K562 (cell line): ENCODE data around the gene SFI1. TPM values are rescaled to one million over a fixed set of nuclear protein-coding genes. Genes with fewer than 3 reads are reported as not detected.

Source experiments
- ADNP ChIP-seq: fragments of 200-800 bp; sonication (Bioruptor generic); IDR thresholded peaks from 2 replicates; pipeline ENCODE4 v1.6.1; 2016; ENCODE audit warnings: missing genetic modification characterization, missing compliant biosample characterization
- CREB1 ChIP-seq, 2 experiments: sonication (generic) in 1 of 2; formaldehyde crosslinking in 1 of 2; IDR thresholded peaks; 2 replicates each; pipeline versions ENCODE4 v1.6.1 to v1.8.0; 2012 to 2022; ENCODE audit warnings: inconsistent platforms in 1 of 2, mild to moderate bottlenecking in 1 of 2, missing genetic modification reagents in 1 of 2, moderate library complexity in 1 of 2
- DPF2 ChIP-seq: fragments of 450-650 bp; IDR thresholded peaks from 2 replicates; pipeline ENCODE4 v1.6.1; 2016
- GABPB2 ChIP-seq: fragments of 250-450 bp; sonication (Bioruptor Pico); conservative IDR thresholded peaks from 2 replicates; pipeline ENCODE4 v1.5.1; 2021; ENCODE audit warnings: mild to moderate bottlenecking
- HDAC6 ChIP-seq: IDR thresholded peaks from 2 replicates; pipeline ENCODE4 v1.6.1; 2012; ENCODE audit warnings: low read depth, mild to moderate bottlenecking, control low read depth, inconsistent platforms, low read length, moderate library complexity
- KHSRP ChIP-seq: fragments of 450-650 bp; IDR thresholded peaks from 2 replicates; pipeline ENCODE4 v1.6.1; 2017
- LCOR ChIP-seq: sonication (generic); formaldehyde crosslinking; IDR thresholded peaks from 2 replicates; pipeline ENCODE4 v1.8.0; 2022; ENCODE audit warnings: mild to moderate bottlenecking, missing genetic modification reagents
- MAZ ChIP-seq, 2 experiments: fragments of 450-650 bp in 1 of 2; sonication (generic) in 1 of 2; formaldehyde crosslinking; IDR thresholded peaks in 1 of 2; conservative IDR thresholded peaks in 1 of 2; 2 replicates each; pipeline versions ENCODE4 v1.4.0 to v1.5.0; 2020; ENCODE audit warnings: mild to moderate bottlenecking in 1 of 2, missing genetic modification reagents in 1 of 2
- PCBP1 ChIP-seq: fragments of 200-400 bp; formaldehyde crosslinking; IDR thresholded peaks from 2 replicates; pipeline ENCODE4 v1.6.1; 2018; ENCODE audit warnings: mild to moderate bottlenecking, low read depth, low read length; ENCODE audit not compliant: poor library complexity, severe bottlenecking
- PPARD ChIP-seq: fragments of 250-450 bp; sonication (Bioruptor Pico); IDR thresholded peaks from 2 replicates; pipeline ENCODE4 v1.8.0; 2022; ENCODE audit warnings: inconsistent platforms, mild to moderate bottlenecking, moderate library complexity
- SIN3A ChIP-seq, 2 experiments: fragments of 150-350 bp in 1 of 2; IDR thresholded peaks; 2 replicates each; pipeline ENCODE4 v1.6.1; 2011 to 2016; ENCODE audit warnings: borderline replicate concordance in 2 of 2, low read depth in 2 of 2, low read length in 2 of 2, mild to moderate bottlenecking in 2 of 2, moderate library complexity in 2 of 2; ENCODE audit not compliant: control insufficient read depth in 1 of 2
- SRSF3 ChIP-seq: fragments of 200-400 bp; formaldehyde crosslinking; IDR thresholded peaks from 2 replicates; pipeline ENCODE4 v1.6.1; 2016; ENCODE audit warnings: mild to moderate bottlenecking, low read length, moderate library complexity; ENCODE audit not compliant: insufficient read depth
- ZC3H11A ChIP-seq: IDR thresholded peaks from 2 replicates; pipeline ENCODE4 v1.6.1; 2012; ENCODE audit warnings: low read depth, low read length, improper control_type of control experiment
- ZNF347 ChIP-seq: fragments of 450-650 bp; formaldehyde crosslinking; IDR thresholded peaks from 2 replicates; pipeline ENCODE4 v1.4.0; 2020; ENCODE audit warnings: low read depth, mild to moderate bottlenecking, moderate library complexity
- polyA plus RNA-seq, 8 experiments: library from polyadenylated mRNA; depleted of rRNA in 4 of 8; stranded (reverse) in 5 of 8; unstranded in 3 of 8; fragments of >200 nt; fragmentation: Nextera tagmentation in 2 of 8; fragmentation: Illumina TruSeq in 1 of 8; extraction: Ambion mirVana in 2 of 8; extraction: Trizol in 1 of 8; gene quantifications; 2 replicates each; pipeline versions ENCODE4 v1.2.1 to v1.2.3, GENCODE V29; 2011 to 2014; ENCODE audit warnings: inconsistent platforms in 1 of 8, missing spikeins in 1 of 8
- total RNA-seq, 7 experiments: library from RNA; depleted of rRNA in 6 of 7; stranded (reverse); fragments of >200 nt in 6 of 7; fragmentation: Illumina TruSeq in 2 of 7; extraction: Trizol in 2 of 7; gene quantifications; 2 replicates each; pipeline versions ENCODE4 v1.2.1 to v1.2.3, GENCODE V29; 2011 to 2021; ENCODE audit warnings: low replicate concordance in 1 of 7
- TF ChIP-seq, protein P1 (sequence below): fragments of 250-450 bp; sonication (Bioruptor Pico); IDR thresholded peaks from 2 replicates; pipeline ENCODE4 v1.8.0; 2022; ENCODE audit warnings: moderate library complexity, mild to moderate bottlenecking, inconsistent platforms
- TF ChIP-seq, protein P2 (sequence below): fragments of 250-450 bp; sonication (Bioruptor Pico); IDR thresholded peaks from 2 replicates; pipeline ENCODE4 v1.5.0; 2020; ENCODE audit warnings: mild to moderate bottlenecking, borderline replicate concordance
- TF ChIP-seq, protein P3 (sequence below), 2 experiments: fragments of 450-650 bp; IDR thresholded peaks; 2 replicates each; pipeline ENCODE4 v1.6.1; 2018; ENCODE audit warnings: mild to moderate bottlenecking in 2 of 2, low read depth in 1 of 2; ENCODE audit not compliant: partially characterized antibody in 2 of 2

Gene SFI1
- total and polyA plus RNA-seq, 9 of the 15 experiments (the other 6 are each of a cell fraction or from before 2014, with no cell fraction given), result 3.0 to 25.6 (median 14.1) TPM

DNA sequence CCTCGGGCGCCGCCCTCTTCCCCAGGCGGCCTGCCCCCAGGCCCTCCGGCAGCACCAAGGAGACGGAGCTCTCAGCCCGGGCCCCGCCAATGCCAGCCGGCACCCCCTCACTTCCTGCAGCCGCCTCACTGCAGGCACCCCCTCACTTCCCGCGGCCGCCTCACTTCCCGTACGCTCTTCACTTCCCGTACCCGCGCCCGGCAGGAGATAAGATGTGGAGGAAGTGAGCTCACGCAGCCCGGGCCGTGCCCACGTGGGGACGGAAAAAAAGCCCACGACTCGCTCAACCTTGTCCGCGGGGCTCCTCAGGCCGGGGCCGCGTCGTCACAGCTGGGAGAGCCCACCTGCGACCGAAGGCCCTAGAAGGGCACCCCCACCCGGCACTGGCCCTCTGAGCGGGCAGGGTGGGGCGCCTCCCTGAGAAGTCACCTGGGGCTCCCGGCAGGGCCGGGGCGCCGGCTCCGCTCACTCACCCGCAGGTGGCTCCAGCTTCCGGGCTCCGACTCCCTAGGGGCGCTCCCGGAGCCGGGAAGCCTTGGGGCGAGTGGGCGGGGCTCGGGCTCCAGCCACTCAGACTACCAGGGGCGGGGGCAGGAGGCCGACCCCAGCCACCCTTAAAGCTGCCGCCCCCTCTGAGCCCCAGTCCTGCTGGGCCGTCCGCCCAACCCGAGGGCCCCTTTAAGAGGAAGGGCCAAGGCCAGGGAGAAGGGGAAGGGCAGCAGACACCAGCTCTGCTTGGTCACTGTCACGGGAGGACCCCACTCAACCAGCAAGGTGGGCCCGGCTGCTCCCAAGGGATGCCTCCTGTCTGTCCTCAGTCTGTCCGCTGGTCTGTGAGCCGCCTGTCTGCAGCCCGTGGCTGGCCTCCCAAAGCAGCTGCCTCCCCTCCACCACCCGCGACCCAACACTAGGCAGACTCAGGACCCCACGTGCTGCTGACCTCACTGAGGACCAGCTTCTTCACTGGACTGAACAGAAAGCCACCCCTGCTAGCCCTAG is 134.3 kb downstream of the SFI1 start (continued):
- no peak for TF ChIP-seq SRSF3
- TF ChIP-seq, protein P1, sequence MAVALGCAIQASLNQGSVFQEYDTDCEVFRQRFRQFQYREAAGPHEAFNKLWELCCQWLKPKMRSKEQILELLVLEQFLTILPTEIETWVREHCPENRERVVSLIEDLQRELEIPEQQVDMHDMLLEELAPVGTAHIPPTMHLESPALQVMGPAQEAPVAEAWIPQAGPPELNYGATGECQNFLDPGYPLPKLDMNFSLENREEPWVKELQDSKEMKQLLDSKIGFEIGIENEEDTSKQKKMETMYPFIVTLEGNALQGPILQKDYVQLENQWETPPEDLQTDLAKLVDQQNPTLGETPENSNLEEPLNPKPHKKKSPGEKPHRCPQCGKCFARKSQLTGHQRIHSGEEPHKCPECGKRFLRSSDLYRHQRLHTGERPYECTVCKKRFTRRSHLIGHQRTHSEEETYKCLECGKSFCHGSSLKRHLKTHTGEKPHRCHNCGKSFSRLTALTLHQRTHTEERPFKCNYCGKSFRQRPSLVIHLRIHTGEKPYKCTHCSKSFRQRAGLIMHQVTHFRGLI, result no peak
- TF ChIP-seq SIN3A (IDR thresholded peaks at IDR 0.05; ENCODE audit: borderline replicate concordance in 2 of 2, control insufficient read depth in 1 of 2, low read depth in 2 of 2, low read length in 2 of 2), result peak; percentile 4 to 53; a peak in 1 of 4 replicates
- TF ChIP-seq, protein P2, sequence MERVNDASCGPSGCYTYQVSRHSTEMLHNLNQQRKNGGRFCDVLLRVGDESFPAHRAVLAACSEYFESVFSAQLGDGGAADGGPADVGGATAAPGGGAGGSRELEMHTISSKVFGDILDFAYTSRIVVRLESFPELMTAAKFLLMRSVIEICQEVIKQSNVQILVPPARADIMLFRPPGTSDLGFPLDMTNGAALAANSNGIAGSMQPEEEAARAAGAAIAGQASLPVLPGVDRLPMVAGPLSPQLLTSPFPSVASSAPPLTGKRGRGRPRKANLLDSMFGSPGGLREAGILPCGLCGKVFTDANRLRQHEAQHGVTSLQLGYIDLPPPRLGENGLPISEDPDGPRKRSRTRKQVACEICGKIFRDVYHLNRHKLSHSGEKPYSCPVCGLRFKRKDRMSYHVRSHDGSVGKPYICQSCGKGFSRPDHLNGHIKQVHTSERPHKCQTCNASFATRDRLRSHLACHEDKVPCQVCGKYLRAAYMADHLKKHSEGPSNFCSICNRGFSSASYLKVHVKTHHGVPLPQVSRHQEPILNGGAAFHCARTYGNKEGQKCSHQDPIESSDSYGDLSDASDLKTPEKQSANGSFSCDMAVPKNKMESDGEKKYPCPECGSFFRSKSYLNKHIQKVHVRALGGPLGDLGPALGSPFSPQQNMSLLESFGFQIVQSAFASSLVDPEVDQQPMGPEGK (CRISPR knock-in tag), result no peak
- TF ChIP-seq DPF2, result peak; percentile 15; the same call in 1 of the 2 replicates
- TF ChIP-seq MAZ (CRISPR knock-in tag; conservative IDR thresholded peaks at IDR 0.05 in 1 of 2, IDR thresholded peaks at IDR 0.05 in 1 of 2), result peak; percentile 54 to 57; a peak in 3 of 4 replicates
- no peak for TF ChIP-seq CREB1 (IDR thresholded peaks at IDR 0.05)
- TF ChIP-seq CREB1 (CRISPR knock-in tag; IDR thresholded peaks at IDR 0.05), result no peak
- no peak for TF ChIP-seq ZC3H11A
- no peak for TF ChIP-seq GABPB2 (CRISPR knock-in tag)
- TF ChIP-seq ZNF347 (CRISPR knock-in tag), result no peak
- TF ChIP-seq ADNP (tag), result no peak
- no peak for TF ChIP-seq PPARD (CRISPR knock-in tag)
- TF ChIP-seq HDAC6, result no peak
- no peak for TF ChIP-seq LCOR (CRISPR knock-in tag)
- TF ChIP-seq PCBP1, result peak; percentile 74
- TF ChIP-seq, protein P3, sequence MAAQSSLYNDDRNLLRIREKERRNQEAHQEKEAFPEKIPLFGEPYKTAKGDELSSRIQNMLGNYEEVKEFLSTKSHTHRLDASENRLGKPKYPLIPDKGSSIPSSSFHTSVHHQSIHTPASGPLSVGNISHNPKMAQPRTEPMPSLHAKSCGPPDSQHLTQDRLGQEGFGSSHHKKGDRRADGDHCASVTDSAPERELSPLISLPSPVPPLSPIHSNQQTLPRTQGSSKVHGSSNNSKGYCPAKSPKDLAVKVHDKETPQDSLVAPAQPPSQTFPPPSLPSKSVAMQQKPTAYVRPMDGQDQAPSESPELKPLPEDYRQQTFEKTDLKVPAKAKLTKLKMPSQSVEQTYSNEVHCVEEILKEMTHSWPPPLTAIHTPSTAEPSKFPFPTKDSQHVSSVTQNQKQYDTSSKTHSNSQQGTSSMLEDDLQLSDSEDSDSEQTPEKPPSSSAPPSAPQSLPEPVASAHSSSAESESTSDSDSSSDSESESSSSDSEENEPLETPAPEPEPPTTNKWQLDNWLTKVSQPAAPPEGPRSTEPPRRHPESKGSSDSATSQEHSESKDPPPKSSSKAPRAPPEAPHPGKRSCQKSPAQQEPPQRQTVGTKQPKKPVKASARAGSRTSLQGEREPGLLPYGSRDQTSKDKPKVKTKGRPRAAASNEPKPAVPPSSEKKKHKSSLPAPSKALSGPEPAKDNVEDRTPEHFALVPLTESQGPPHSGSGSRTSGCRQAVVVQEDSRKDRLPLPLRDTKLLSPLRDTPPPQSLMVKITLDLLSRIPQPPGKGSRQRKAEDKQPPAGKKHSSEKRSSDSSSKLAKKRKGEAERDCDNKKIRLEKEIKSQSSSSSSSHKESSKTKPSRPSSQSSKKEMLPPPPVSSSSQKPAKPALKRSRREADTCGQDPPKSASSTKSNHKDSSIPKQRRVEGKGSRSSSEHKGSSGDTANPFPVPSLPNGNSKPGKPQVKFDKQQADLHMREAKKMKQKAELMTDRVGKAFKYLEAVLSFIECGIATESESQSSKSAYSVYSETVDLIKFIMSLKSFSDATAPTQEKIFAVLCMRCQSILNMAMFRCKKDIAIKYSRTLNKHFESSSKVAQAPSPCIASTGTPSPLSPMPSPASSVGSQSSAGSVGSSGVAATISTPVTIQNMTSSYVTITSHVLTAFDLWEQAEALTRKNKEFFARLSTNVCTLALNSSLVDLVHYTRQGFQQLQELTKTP (IDR thresholded peaks at IDR 0.05; ENCODE audit: low read depth in 1 of 2, partially characterized antibody in 2 of 2), result no peak
- TF ChIP-seq KHSRP, result no peak
